ENCODE data around the gene ABHD3. TPM values are rescaled to one million over a fixed set of nuclear protein-coding genes. Genes with fewer than 3 reads are reported as not detected.
A peak's percentile ranks its signal among the peaks of the same experiment; 100 is the strongest.
"Not testable (repeated sequence)": the region's sequence is repeated elsewhere in the genome, so short reads cannot be mapped to it uniquely, and the experiment has no call there.

Gene ABHD3
- total and polyA plus RNA-seq, 4 donors, result 10.2 to 26.0 (median 24.3) TPM

DNA sequence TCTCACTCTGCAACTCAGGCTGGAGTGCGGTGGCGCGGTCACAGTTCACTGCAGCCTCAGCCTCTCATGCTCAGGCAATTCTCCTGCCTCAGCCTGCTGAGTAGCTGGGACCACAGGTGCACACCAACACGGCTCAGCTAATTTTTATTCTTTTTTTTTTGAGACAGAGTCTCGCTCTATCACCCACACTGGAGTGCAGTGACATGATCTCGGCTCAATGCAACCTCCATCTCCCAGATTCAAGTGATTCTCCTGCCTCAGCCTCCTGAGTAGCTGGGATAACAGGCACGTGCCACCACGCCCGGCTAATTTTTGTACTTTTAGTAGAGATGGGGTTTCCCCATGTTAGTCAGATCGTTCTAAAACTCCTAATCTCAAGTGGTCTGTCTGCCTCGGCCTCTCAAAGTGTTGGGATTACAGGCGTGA, 19.0 kb downstream of the ABHD3 start:
- H3K36me3 ChIP-seq (ENCODE audit: control insufficient read depth, insufficient read depth, low read length); H3K27me3 ChIP-seq (ENCODE audit: control insufficient read depth, insufficient read depth, low read length); DNase-seq (ENCODE audit: low read depth in 4 of 6, low spot score in 6 of 6); H3K4me1 ChIP-seq (ENCODE audit: control insufficient read depth, insufficient read depth, low read length); H3K9me3 ChIP-seq (ENCODE audit: control insufficient read depth, insufficient read depth, low read length); H3K4me3 ChIP-seq (ENCODE audit: low read depth, low read length); H3K27ac ChIP-seq (ENCODE audit: low read depth, low read length): not testable (repeated sequence)
- WGBS (ENCODE audit: insufficient coverage), result 94% methylated on average over 7 of the region's 12 CpGs

DNA sequence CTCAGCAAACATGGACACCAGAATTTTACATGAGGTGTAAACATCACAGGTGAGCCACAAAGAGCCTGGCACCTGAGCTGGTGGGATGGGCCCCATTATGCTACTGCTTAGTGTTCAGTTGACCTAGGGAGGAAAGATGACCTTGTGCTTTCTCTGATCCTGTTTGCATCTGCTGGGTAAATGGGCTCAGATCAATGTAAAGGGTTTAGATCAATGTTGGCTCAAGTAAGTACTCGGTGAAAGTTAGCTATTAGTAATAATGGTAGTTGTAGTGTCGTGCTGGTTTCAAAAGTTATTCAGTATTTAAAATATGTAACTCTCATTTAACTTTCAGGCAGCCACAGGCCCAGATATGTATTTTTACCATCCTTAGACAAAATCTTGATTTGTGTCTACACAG, 19.8 kb downstream of the ABHD3 start:
- peaks cover 3% of the 10 kb centered on the region for H3K36me3 ChIP-seq (ENCODE audit: control insufficient read depth, insufficient read depth, low read length)
- DNase-seq (ENCODE audit: low read depth in 4 of 6, low spot score in 6 of 6), result no peak
- no CpG with 5 or more reads among the region's 2 CpGs for WGBS (ENCODE audit: insufficient coverage)
- H3K4me3 ChIP-seq (ENCODE audit: low read depth, low read length), result no peak overlapping the region
- peaks cover 3% of the 10 kb centered on the region for H3K9me3 ChIP-seq (ENCODE audit: control insufficient read depth, insufficient read depth, low read length)
- H3K4me1 ChIP-seq (ENCODE audit: control insufficient read depth, insufficient read depth, low read length), result peaks cover 5% of the 10 kb centered on the region
- H3K27ac ChIP-seq (ENCODE audit: low read depth, low read length), result no peak overlapping the region
- H3K27me3 ChIP-seq (ENCODE audit: control insufficient read depth, insufficient read depth, low read length), result no peaks in the 10 kb centered on the region

DNA sequence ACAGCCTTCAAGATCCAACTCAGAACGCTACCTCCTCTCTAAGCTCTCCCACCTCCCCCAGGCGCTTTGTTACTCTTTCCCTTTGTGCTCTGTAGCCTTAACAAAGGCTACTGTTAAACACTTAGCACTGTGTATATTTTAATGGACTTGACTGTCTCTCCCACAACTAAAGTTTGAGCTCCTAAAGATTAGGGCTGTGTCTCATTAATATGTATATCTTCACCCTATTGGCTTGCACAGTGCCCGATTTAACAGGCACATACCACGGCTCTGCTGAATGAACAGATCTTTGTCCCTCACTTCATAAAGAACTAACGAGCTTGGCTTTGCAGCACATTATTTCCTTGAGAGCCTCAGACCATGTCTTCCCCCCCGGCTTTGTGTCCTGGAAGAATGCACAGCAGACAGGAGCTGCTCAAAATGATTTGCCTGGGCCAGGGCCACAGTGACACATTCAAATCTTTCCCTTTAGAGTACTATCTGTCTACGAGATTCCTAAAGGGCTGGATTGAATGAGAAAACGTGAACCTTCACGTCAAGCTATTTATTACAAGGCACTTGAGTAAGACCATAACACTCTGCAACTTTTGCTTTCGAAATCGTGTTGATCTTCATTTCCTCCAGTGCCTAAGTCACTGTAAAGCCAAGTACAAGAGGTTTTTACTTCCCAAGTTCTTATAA, 22.1 kb downstream of the ABHD3 start:
- Histone ChIP-seq H3K27me3 (ENCODE audit: control insufficient read depth, insufficient read depth, low read length) (no peaks in the 10 kb centered on the region), H3K9me3 (ENCODE audit: control insufficient read depth, insufficient read depth, low read length) (no peaks in the 10 kb centered on the region), H3K4me1 (ENCODE audit: control insufficient read depth, insufficient read depth, low read length) (peaks cover 5% of the 10 kb centered on the region), H3K36me3 (ENCODE audit: control insufficient read depth, insufficient read depth, low read length) (peaks cover 3% of the 10 kb centered on the region), H3K27ac (ENCODE audit: low read depth, low read length) (peak overlapping the region; percentile 76), H3K4me3 (ENCODE audit: low read depth, low read length) (peak overlapping the region; percentile 37)
- WGBS (ENCODE audit: insufficient coverage), result 28% methylated on average over 3 of the region's 11 CpGs
- peak in 2 of 6 donors; percentile 56 to 71 for DNase-seq (ENCODE audit: low read depth in 4 of 6, low spot score in 6 of 6)

DNA sequence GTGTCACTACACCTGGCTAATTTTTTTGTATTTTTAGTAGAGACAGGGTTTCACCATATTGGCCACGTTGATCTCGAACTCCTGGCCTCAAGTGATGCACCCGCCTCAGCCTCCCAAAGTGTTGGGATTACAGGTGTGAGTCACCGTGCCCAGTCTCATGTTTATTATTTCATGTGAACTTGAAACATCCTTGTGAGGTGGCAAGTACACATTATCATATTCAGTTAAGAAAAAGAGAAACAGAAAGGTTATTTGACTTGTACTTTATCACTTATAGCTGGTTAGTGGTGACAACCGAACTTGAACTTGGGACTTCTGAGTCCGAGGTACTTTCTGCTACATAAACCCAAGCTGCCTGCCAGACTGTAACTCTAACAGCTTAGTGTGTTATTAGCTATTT, 24.4 kb downstream of the ABHD3 start:
- no peak for DNase-seq (ENCODE audit: low read depth in 4 of 6, low spot score in 6 of 6)
- Histone ChIP-seq H3K4me3 (ENCODE audit: low read depth, low read length) (no peak overlapping the region), H3K9me3 (ENCODE audit: control insufficient read depth, insufficient read depth, low read length) (no peaks in the 10 kb centered on the region), H3K4me1 (ENCODE audit: control insufficient read depth, insufficient read depth, low read length) (peaks cover 5% of the 10 kb centered on the region), H3K27me3 (ENCODE audit: control insufficient read depth, insufficient read depth, low read length) (no peaks in the 10 kb centered on the region), H3K36me3 (ENCODE audit: control insufficient read depth, insufficient read depth, low read length) (no peaks in the 10 kb centered on the region), H3K27ac (ENCODE audit: low read depth, low read length) (no peak overlapping the region)
- WGBS (ENCODE audit: insufficient coverage), result 100% methylated on average over 2 of the region's 6 CpGs

GRCh38 chr18:21678859-21679258, 25.7 kb downstream of the ABHD3 start:
- Histone ChIP-seq H3K4me1 (ENCODE audit: control insufficient read depth, insufficient read depth, low read length) (peaks cover 5% of the 10 kb centered on the region), H3K27me3 (ENCODE audit: control insufficient read depth, insufficient read depth, low read length) (no peaks in the 10 kb centered on the region), H3K4me3 (ENCODE audit: low read depth, low read length) (no peak overlapping the region), H3K9me3 (ENCODE audit: control insufficient read depth, insufficient read depth, low read length) (no peaks in the 10 kb centered on the region), H3K36me3 (ENCODE audit: control insufficient read depth, insufficient read depth, low read length) (no peaks in the 10 kb centered on the region), H3K27ac (ENCODE audit: low read depth, low read length) (no peak overlapping the region)
- no peak for DNase-seq (ENCODE audit: low read depth in 4 of 6, low spot score in 6 of 6)
- WGBS (ENCODE audit: insufficient coverage), result no CpG with 5 or more reads among the region's 1 CpG

- H3K27me3 ChIP-seq (ENCODE audit: control insufficient read depth, insufficient read depth, low read length); H3K9me3 ChIP-seq (ENCODE audit: control insufficient read depth, insufficient read depth, low read length); DNase-seq (ENCODE audit: low read depth in 4 of 6, low spot score in 6 of 6); H3K36me3 ChIP-seq (ENCODE audit: control insufficient read depth, insufficient read depth, low read length); H3K27ac ChIP-seq (ENCODE audit: low read depth, low read length); H3K4me3 ChIP-seq (ENCODE audit: low read depth, low read length); H3K4me1 ChIP-seq (ENCODE audit: control insufficient read depth, insufficient read depth, low read length): not testable (repeated sequence)
- 80% methylated on average over 2 of the region's 8 CpGs for WGBS (ENCODE audit: insufficient coverage)
Measured at GRCh38 chr18:21675354-21675753, 29.2 kb downstream of the ABHD3 start.

GRCh38 chr18:21672521-21673267, 31.9 kb downstream of the ABHD3 start:
- no peaks in the 10 kb centered on the region for H3K27me3 ChIP-seq (ENCODE audit: control insufficient read depth, insufficient read depth, low read length)
- no peaks in the 10 kb centered on the region for H3K36me3 ChIP-seq (ENCODE audit: control insufficient read depth, insufficient read depth, low read length)
- 27% methylated on average over 2 of the region's 3 CpGs for WGBS (ENCODE audit: insufficient coverage)
- H3K4me1 ChIP-seq (ENCODE audit: control insufficient read depth, insufficient read depth, low read length), result peaks cover 2% of the 10 kb centered on the region
- H3K27ac ChIP-seq (ENCODE audit: low read depth, low read length), result no peak overlapping the region
- no peak overlapping the region for H3K4me3 ChIP-seq (ENCODE audit: low read depth, low read length)
- no peaks in the 10 kb centered on the region for H3K9me3 ChIP-seq (ENCODE audit: control insufficient read depth, insufficient read depth, low read length)
- DNase-seq (ENCODE audit: low read depth in 4 of 6, low spot score in 6 of 6), result peak in 2 of 6 donors; percentile 48 to 70

DNA sequence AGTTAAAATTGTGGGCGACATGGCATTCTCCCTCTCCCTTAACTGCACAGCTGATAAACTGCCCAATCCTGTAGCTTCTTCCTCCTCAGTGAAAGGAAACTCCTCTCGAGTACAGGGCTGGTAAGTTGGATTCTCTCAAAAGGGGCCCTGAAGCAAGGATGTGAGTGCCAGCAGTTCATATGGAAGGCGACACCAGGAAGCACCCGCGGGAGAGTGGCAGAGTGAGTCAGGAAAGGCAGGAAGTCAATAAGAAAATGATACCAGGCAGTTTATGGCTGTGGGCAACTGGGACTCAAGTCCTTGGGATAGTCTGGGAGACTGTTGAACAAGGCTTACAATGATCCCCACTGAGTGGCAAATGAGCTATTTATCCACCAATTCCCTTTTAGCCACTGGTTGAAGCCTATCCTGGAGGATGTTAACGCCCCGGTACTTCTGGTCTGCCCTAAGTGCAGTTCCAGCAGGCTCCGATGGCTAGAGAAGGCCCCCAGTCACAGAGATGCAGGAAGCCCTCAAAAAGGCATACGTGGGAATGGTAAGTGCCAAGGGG, 34.8 kb downstream of the ABHD3 start:
- Histone ChIP-seq H3K36me3 (ENCODE audit: control insufficient read depth, insufficient read depth, low read length) (no peaks in the 10 kb centered on the region), H3K4me3 (ENCODE audit: low read depth, low read length) (no peak overlapping the region), H3K27ac (ENCODE audit: low read depth, low read length) (no peak overlapping the region), H3K9me3 (ENCODE audit: control insufficient read depth, insufficient read depth, low read length) (no peaks in the 10 kb centered on the region), H3K4me1 (ENCODE audit: control insufficient read depth, insufficient read depth, low read length) (peaks cover 2% of the 10 kb centered on the region), H3K27me3 (ENCODE audit: control insufficient read depth, insufficient read depth, low read length) (no peaks in the 10 kb centered on the region)
- DNase-seq (ENCODE audit: low read depth in 4 of 6, low spot score in 6 of 6), result no peak
- 87% methylated on average over 6 of the region's 9 CpGs for WGBS (ENCODE audit: insufficient coverage)

GRCh38 chr18:21664069-21664468, 40.5 kb downstream of the ABHD3 start:
- H3K9me3 ChIP-seq (ENCODE audit: control insufficient read depth, insufficient read depth, low read length), result no peaks in the 10 kb centered on the region
- H3K4me3 ChIP-seq (ENCODE audit: low read depth, low read length), result no peak overlapping the region
- H3K36me3 ChIP-seq (ENCODE audit: control insufficient read depth, insufficient read depth, low read length), result no peaks in the 10 kb centered on the region
- DNase-seq (ENCODE audit: low read depth in 4 of 6, low spot score in 6 of 6), result no peak
- no peaks in the 10 kb centered on the region for H3K4me1 ChIP-seq (ENCODE audit: control insufficient read depth, insufficient read depth, low read length)
- no peaks in the 10 kb centered on the region for H3K27me3 ChIP-seq (ENCODE audit: control insufficient read depth, insufficient read depth, low read length)
- H3K27ac ChIP-seq (ENCODE audit: low read depth, low read length), result no peak overlapping the region
- 100% methylated on average over 1 of the region's 2 CpGs for WGBS (ENCODE audit: insufficient coverage)
